H1 (cell line): ENCODE measurements around the gene TMEM130.
"Not testable (repeated sequence)": the region's sequence is repeated elsewhere in the genome, so short reads cannot be mapped to it uniquely, and the experiment has no call there.

ENCODE experiments used
- EP300 ChIP-seq, 2 experiments: IDR thresholded peaks; 1 replicate in 1 of 2; 2 replicates in 1 of 2; pipeline ENCODE4 v1.6.1; 2011 to 2012; ENCODE audit warnings: low read depth in 2 of 2, low read length in 2 of 2, mild to moderate bottlenecking in 2 of 2, borderline replicate concordance in 1 of 2, inconsistent platforms in 1 of 2, moderate library complexity in 1 of 2
- FOSL1 ChIP-seq: IDR thresholded peaks from 2 replicates; pipeline ENCODE4 v1.6.1; 2011; ENCODE audit warnings: mild to moderate bottlenecking, low read depth, low read length, moderate library complexity; ENCODE audit not compliant: insufficient read depth
- POLR2A ChIP-seq, 2 experiments: IDR thresholded peaks; 1 replicate in 1 of 2; 2 replicates in 1 of 2; pipeline ENCODE4 v1.6.1; 2011; ENCODE audit warnings: low read depth in 2 of 2, low read length in 2 of 2, mild to moderate bottlenecking in 2 of 2; ENCODE audit errors: control extremely low read depth in 1 of 2
- POLR2AphosphoS5 ChIP-seq: IDR thresholded peaks from 2 replicates; pipeline ENCODE4 v1.6.1; 2011; ENCODE audit warnings: low read depth, low read length
- SIN3A ChIP-seq, 2 experiments: IDR thresholded peaks in 1 of 2; conservative IDR thresholded peaks in 1 of 2; 2 replicates each; pipeline ENCODE4 v1.6.1; 2011 to 2012; ENCODE audit warnings: low read length in 2 of 2, improper control_type of control experiment in 1 of 2, low read depth in 1 of 2, mild to moderate bottlenecking in 1 of 2
- TF ChIP-seq, protein P1 (sequence below), 3 experiments: IDR thresholded peaks; 1 replicate in 2 of 3; 2 replicates in 1 of 3; pipeline versions ENCODE4 v1.5.1 to v1.6.1; 2011; ENCODE audit warnings: low read length in 3 of 3, mild to moderate bottlenecking in 3 of 3, inconsistent platforms in 2 of 3, low read depth in 1 of 3, moderate library complexity in 1 of 3; ENCODE audit not compliant: insufficient read depth in 1 of 3; ENCODE audit errors: control extremely low read depth in 1 of 3

DNA sequence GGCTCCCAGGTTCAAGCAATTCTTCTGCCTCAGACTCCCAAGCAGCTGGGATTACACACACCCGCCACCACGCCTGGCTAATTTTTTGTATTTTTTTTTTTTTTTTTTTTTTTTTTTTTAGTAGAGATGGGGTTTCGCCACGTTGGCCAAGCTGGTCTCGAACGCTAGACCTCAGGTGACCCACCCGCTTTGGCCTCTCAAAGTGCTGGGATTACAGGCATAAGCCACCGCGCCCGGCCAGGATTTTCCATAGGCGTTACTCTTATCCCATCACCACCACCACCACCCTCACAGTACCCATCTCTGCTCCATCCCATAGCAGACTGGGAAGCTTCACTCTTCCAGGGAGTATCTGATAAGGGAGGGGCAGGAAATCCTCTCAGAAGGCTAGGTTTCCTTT is 3.8 kb upstream of the TMEM130 start:
- not testable (repeated sequence) for TF ChIP-seq EP300 (IDR thresholded peaks at IDR 0.05; ENCODE audit: borderline replicate concordance in 1 of 2, low read depth in 2 of 2, low read length in 2 of 2); POLR2A (IDR thresholded peaks at IDR 0.05; ENCODE audit: control extremely low read depth in 1 of 2, low read depth in 2 of 2, low read length in 2 of 2); POLR2AphosphoS5; SIN3A (conservative IDR thresholded peaks at IDR 0.05 in 1 of 2, IDR thresholded peaks at IDR 0.05 in 1 of 2; ENCODE audit: low read depth in 1 of 2, low read length in 2 of 2); FOSL1
- TF ChIP-seq, protein P1, sequence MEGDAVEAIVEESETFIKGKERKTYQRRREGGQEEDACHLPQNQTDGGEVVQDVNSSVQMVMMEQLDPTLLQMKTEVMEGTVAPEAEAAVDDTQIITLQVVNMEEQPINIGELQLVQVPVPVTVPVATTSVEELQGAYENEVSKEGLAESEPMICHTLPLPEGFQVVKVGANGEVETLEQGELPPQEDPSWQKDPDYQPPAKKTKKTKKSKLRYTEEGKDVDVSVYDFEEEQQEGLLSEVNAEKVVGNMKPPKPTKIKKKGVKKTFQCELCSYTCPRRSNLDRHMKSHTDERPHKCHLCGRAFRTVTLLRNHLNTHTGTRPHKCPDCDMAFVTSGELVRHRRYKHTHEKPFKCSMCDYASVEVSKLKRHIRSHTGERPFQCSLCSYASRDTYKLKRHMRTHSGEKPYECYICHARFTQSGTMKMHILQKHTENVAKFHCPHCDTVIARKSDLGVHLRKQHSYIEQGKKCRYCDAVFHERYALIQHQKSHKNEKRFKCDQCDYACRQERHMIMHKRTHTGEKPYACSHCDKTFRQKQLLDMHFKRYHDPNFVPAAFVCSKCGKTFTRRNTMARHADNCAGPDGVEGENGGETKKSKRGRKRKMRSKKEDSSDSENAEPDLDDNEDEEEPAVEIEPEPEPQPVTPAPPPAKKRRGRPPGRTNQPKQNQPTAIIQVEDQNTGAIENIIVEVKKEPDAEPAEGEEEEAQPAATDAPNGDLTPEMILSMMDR (IDR thresholded peaks at IDR 0.05; ENCODE audit: control extremely low read depth in 1 of 3, insufficient read depth in 1 of 3, low read depth in 1 of 3, low read length in 3 of 3): not testable (repeated sequence)
